ENCODE data around the gene IFT80.

DNA sequence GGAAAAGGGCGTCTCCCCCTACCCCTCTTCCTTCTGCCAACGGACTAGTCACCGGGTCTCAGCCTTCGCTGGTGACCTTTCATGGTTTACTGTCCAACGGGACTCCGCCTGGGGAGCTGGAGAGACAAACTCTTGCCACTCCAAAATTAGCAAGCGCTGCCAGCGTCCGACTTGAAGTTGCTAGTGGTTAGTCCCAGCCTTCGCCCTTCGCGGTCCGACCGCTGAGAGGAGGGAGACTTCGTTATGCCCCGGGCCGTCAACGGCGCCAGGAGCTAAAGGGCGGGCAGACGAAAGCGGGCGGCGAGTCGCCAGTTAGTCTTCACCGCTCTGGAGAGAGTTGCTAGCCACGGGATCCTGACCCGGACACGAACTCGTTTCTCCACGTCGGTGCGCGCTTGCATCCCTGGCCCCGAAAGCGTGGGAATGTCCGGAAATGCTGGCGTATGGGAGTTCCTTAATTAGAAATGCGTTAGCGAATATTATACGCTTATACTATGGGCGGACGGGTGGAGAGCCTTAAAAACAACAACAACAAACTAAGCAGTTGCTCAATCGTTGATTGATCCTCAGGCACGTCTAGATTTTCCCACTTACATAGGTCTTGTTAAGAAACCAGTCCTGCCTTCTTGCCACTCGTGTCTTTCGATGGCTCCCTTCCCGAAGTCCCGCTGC is 1.1 kb upstream of the IFT80 start:
- TF ChIP-seq CTCF (IDR thresholded peaks at IDR 0.05) (no peak), POLR2A (IDR thresholded peaks at IDR 0.05) (no peak)

Measured in uterus (tissue), 2 donors.